Mammary epithelial cell (primary cell): ENCODE data around the gene TNFSF13.

Experiments used
- EZH2 ChIP-seq: IDR thresholded peaks from 2 replicates; pipeline ENCODE4 v1.6.1; 2012; ENCODE audit warnings: low read length, inconsistent platforms, borderline replicate concordance
- TF ChIP-seq, protein P1 (sequence below), 2 donors: IDR thresholded peaks in 1 of 2; conservative IDR thresholded peaks in 1 of 2; 2 replicates each; pipeline ENCODE4 v1.5.1; 2011 to 2012; ENCODE audit warnings: inconsistent platforms in 2 of 2, low read length in 2 of 2, mild to moderate bottlenecking in 2 of 2, control low read depth in 1 of 2, low read depth in 1 of 2; ENCODE audit not compliant: insufficient read depth in 1 of 2; ENCODE audit errors: extremely low read depth in 1 of 2

DNA sequence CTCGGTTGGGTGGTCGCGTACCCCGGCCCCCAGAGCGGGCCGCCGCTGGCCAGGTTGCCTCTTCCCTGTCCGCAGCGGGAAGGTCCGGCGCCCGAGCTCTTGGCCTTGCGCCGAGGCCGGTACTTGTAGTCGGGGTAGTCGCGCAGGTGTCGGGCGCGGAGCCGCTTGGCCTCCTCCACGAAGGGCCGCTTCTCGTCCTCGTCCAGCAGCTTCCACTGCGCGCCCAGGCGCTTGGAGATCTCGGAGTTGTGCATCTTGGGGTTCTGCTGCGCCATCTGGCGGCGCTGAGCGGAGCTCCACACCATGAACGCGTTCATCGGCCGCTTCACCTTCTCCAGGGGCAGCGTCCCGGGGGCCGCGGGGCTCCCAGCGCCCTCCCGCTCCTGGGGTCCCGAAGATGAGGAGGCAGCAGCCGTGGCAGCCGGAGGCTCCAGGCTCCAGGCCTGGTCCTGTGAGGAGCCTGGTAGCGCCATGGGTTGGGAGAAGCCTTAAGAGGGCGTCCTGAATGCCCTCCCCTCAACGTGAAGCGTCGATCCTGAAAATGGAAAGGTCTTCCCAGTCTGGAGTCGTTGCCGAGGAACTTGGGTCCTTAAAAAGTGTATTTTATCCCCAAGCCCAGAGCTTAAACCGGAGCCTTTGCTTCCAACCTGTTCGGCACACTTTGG lies 30.8 kb downstream of the TNFSF13 start:
- TF ChIP-seq, protein P1, sequence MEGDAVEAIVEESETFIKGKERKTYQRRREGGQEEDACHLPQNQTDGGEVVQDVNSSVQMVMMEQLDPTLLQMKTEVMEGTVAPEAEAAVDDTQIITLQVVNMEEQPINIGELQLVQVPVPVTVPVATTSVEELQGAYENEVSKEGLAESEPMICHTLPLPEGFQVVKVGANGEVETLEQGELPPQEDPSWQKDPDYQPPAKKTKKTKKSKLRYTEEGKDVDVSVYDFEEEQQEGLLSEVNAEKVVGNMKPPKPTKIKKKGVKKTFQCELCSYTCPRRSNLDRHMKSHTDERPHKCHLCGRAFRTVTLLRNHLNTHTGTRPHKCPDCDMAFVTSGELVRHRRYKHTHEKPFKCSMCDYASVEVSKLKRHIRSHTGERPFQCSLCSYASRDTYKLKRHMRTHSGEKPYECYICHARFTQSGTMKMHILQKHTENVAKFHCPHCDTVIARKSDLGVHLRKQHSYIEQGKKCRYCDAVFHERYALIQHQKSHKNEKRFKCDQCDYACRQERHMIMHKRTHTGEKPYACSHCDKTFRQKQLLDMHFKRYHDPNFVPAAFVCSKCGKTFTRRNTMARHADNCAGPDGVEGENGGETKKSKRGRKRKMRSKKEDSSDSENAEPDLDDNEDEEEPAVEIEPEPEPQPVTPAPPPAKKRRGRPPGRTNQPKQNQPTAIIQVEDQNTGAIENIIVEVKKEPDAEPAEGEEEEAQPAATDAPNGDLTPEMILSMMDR (conservative IDR thresholded peaks at IDR 0.05 in 1 of 2, IDR thresholded peaks at IDR 0.05 in 1 of 2; ENCODE audit: extremely low read depth in 1 of 2, insufficient read depth in 1 of 2, low read depth in 1 of 2, low read length in 2 of 2): peak; percentile 68 to 92
- no peak for TF ChIP-seq EZH2
